Mesendoderm (in vitro differentiated cells): ENCODE data around the gene CAND2.

ENCODE experiments used
- DNase-seq: peaks from one replicate; pipeline ENCODE4 v3.0.0; 2013
- H2AK5ac ChIP-seq: 2 replicates; pipeline ENCODE4 v1.6.1; 2013; ENCODE audit warnings: low read length, inconsistent platforms
- H2BK120ac ChIP-seq: 2 replicates; pipeline ENCODE4 v1.6.1; 2013; ENCODE audit warnings: low read depth, mild to moderate bottlenecking, low read length, moderate library complexity, mixed read lengths
- H2BK15ac ChIP-seq: replicated peaks from 2 replicates; pipeline ENCODE4 v1.6.1; 2013; ENCODE audit warnings: low read depth, mild to moderate bottlenecking, moderate library complexity
- H2BK5ac ChIP-seq: 2 replicates; pipeline ENCODE4 v1.6.1; 2013; ENCODE audit warnings: low read length, inconsistent platforms
- H3K18ac ChIP-seq: 2 replicates; pipeline ENCODE4 v1.6.1; 2013; ENCODE audit warnings: mild to moderate bottlenecking, low read length, mixed read lengths
- H3K23ac ChIP-seq: one replicate; pipeline ENCODE4 v1.6.1; 2013; ENCODE audit warnings: low read length
- H3K27ac ChIP-seq: 2 replicates; pipeline ENCODE4 v1.5.1; 2013; ENCODE audit warnings: low read depth, mild to moderate bottlenecking, inconsistent platforms, low read length, moderate library complexity
- H3K27me3 ChIP-seq: 2 replicates; pipeline ENCODE4 v1.6.1; 2013; ENCODE audit warnings: low read length, control low read depth, mild to moderate bottlenecking, inconsistent platforms; ENCODE audit not compliant: insufficient read depth, poor library complexity
- H3K36me3 ChIP-seq: 2 replicates; pipeline ENCODE4 v1.6.1; 2013; ENCODE audit warnings: low read length, inconsistent platforms; ENCODE audit not compliant: control insufficient read depth, insufficient read depth
- H3K4ac ChIP-seq: one replicate; pipeline ENCODE4 v1.6.1; 2013; ENCODE audit warnings: low read depth, mild to moderate bottlenecking, low read length, moderate library complexity
- H3K4me1 ChIP-seq: 2 replicates; pipeline ENCODE4 v1.6.1; 2013; ENCODE audit warnings: low read depth, low read length, inconsistent platforms; ENCODE audit not compliant: control insufficient read depth
- H3K4me2 ChIP-seq: 2 replicates; pipeline ENCODE4 v1.6.1; 2013; ENCODE audit warnings: low read length
- H3K4me3 ChIP-seq: 2 replicates; pipeline ENCODE4 v1.5.1; 2013; ENCODE audit warnings: mild to moderate bottlenecking, low read length
- H3K56ac ChIP-seq: one replicate; pipeline ENCODE4 v1.6.1; 2013; ENCODE audit warnings: low read length
- H3K79me1 ChIP-seq: 2 replicates; pipeline ENCODE4 v1.6.1; 2013; ENCODE audit warnings: low read length, inconsistent platforms
- H3K79me2 ChIP-seq: 2 replicates; pipeline ENCODE4 v1.6.1; 2013; ENCODE audit warnings: mild to moderate bottlenecking, low read length; ENCODE audit not compliant: control insufficient read depth, insufficient read depth
- H3K9ac ChIP-seq: 2 replicates; pipeline ENCODE4 v1.6.1; 2013; ENCODE audit warnings: low read length, inconsistent platforms
- H4K5ac ChIP-seq: one replicate; pipeline ENCODE4 v1.6.1; 2013; ENCODE audit warnings: low read length
- H4K8ac ChIP-seq: one replicate; pipeline ENCODE4 v1.6.1; 2013; ENCODE audit warnings: low read depth, mild to moderate bottlenecking, control low read depth, low read length, moderate library complexity
- WGBS: extraction: QIAGEN DNeasy Blood & Tissue Kit; methylation state at CpG from one replicate; pipeline ENCODE4 v1.1.7; 2013; ENCODE audit warnings: low lambda C conversion rate, missing lambda C conversion rate; ENCODE audit not compliant: insufficient coverage; ENCODE audit errors: extremely low coverage; 5-methylcytosine and 5-hydroxymethylcytosine counted together

CAND2 gene

DNA sequence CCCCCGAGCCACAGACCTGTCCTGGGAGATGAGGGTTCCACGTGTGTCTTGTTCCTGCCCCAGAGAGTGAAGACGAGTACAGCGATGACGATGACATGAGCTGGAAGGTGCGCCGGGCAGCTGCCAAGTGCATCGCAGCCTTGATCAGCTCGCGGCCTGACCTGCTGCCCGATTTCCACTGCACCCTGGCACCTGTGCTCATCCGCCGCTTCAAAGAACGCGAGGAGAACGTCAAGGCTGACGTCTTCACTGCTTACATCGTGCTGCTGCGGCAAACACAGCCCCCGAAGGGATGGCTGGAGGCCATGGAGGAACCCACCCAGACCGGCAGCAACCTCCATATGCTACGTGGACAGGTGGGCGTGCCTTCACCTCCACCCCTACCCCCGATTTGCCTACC lies 18.6 kb downstream of the CAND2 start:
- H3K27ac ChIP-seq = no peak overlapping the region
- no peak overlapping the region for H2BK5ac ChIP-seq
- H3K27me3 ChIP-seq = no peaks in the 10 kb centered on the region
- H3K4ac ChIP-seq = no peak overlapping the region
- no peak overlapping the region for H3K9ac ChIP-seq
- DNase-seq = no peak
- no peak overlapping the region for H3K18ac ChIP-seq
- H3K79me2 ChIP-seq = no peaks in the 10 kb centered on the region
- H3K23ac ChIP-seq = no peak overlapping the region
- no peak overlapping the region for H2BK120ac ChIP-seq
- H3K4me2 ChIP-seq = no peak overlapping the region
- no peak overlapping the region for H4K5ac ChIP-seq
- H3K56ac ChIP-seq = no peak overlapping the region
- peaks cover 1% of the 10 kb centered on the region for H3K4me1 ChIP-seq
- no CpG with 5 or more reads among the region's 24 CpGs for WGBS
- H3K79me1 ChIP-seq = no peaks in the 10 kb centered on the region
- H3K4me3 ChIP-seq = no peak overlapping the region
- no peak overlapping the region for H2BK15ac ChIP-seq
- no peak overlapping the region for H4K8ac ChIP-seq
- no peaks in the 10 kb centered on the region for H3K36me3 ChIP-seq
- no peak overlapping the region for H2AK5ac ChIP-seq

DNA sequence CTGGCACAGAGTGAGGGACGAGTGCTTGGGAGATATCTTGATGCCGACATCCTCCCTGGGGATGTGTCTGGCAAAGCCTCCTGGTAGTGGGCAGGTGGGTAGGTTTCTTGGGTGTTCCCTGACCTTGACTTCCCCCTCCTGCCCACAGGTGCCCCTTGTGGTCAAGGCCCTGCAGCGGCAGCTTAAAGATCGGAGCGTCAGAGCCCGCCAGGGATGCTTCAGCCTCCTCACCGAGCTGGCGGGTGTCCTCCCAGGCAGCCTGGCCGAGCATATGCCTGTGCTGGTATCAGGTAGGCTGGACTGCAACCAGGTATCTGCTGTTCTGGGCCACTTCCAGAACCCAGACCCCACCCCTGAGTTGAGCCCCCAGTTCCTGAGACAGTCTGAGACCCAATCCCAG lies 19.2 kb downstream of the CAND2 start:
- no peak overlapping the region for H2BK15ac ChIP-seq
- no peak overlapping the region for H3K4me2 ChIP-seq
- no peak overlapping the region for H3K4ac ChIP-seq
- no peak overlapping the region for H2BK5ac ChIP-seq
- no peak overlapping the region for H3K9ac ChIP-seq
- no peak for DNase-seq
- no peak overlapping the region for H2AK5ac ChIP-seq
- H4K8ac ChIP-seq = no peak overlapping the region
- no peak overlapping the region for H3K27ac ChIP-seq
- no peak overlapping the region for H4K5ac ChIP-seq
- H3K4me3 ChIP-seq = no peak overlapping the region
- no peaks in the 10 kb centered on the region for H3K79me2 ChIP-seq
- H2BK120ac ChIP-seq = no peak overlapping the region
- no peaks in the 10 kb centered on the region for H3K36me3 ChIP-seq
- H3K18ac ChIP-seq = no peak overlapping the region
- no CpG with 5 or more reads among the region's 9 CpGs for WGBS
- no peaks in the 10 kb centered on the region for H3K4me1 ChIP-seq
- no peaks in the 10 kb centered on the region for H3K79me1 ChIP-seq
- H3K56ac ChIP-seq = no peak overlapping the region
- no peaks in the 10 kb centered on the region for H3K27me3 ChIP-seq
- H3K23ac ChIP-seq = no peak overlapping the region

DNA sequence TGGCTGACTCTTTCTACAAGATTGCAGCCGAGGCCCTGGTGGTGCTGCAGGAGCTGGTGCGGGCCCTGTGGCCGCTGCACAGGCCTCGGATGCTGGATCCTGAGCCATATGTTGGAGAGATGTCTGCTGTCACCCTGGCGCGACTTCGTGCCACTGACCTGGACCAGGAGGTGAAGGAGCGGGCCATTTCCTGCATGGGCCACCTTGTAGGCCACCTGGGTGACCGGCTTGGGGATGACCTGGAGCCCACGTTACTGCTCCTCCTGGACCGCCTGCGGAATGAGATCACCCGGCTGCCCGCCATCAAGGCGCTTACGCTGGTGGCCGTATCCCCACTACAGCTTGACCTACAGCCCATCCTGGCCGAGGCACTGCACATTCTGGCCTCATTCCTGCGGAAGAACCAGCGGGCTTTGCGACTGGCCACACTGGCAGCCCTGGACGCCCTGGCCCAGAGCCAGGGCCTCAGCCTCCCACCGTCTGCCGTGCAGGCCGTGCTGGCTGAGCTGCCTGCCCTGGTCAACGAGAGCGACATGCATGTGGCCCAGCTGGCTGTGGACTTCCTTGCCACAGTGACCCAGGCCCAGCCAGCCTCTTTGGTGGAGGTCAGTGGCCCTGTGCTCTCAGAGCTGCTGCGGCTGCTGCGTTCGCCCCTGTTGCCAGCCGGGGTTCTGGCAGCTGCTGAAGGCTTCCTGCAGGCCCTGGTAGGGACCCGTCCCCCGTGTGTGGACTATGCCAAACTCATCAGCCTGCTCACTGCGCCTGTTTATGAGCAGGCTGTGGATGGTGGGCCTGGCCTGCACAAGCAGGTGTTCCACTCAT lies 20.3 kb downstream of the CAND2 start:
- H3K27me3 ChIP-seq = no peaks in the 10 kb centered on the region
- no peak overlapping the region for H3K9ac ChIP-seq
- H3K56ac ChIP-seq = no peak overlapping the region
- H3K4me3 ChIP-seq = no peak overlapping the region
- no peak overlapping the region for H2BK15ac ChIP-seq
- no peak overlapping the region for H3K23ac ChIP-seq
- H3K79me1 ChIP-seq = no peaks in the 10 kb centered on the region
- no CpG with 5 or more reads among the region's 34 CpGs for WGBS
- no peaks in the 10 kb centered on the region for H3K36me3 ChIP-seq
- no peak overlapping the region for H3K18ac ChIP-seq
- H3K4me1 ChIP-seq = no peaks in the 10 kb centered on the region
- no peak overlapping the region for H4K8ac ChIP-seq
- no peak for DNase-seq
- H3K79me2 ChIP-seq = no peaks in the 10 kb centered on the region
- no peak overlapping the region for H2BK120ac ChIP-seq
- no peak overlapping the region for H3K4me2 ChIP-seq
- no peak overlapping the region for H2BK5ac ChIP-seq
- no peak overlapping the region for H3K4ac ChIP-seq
- H3K27ac ChIP-seq = no peak overlapping the region
- H2AK5ac ChIP-seq = no peak overlapping the region
- H4K5ac ChIP-seq = no peak overlapping the region

DNA sequence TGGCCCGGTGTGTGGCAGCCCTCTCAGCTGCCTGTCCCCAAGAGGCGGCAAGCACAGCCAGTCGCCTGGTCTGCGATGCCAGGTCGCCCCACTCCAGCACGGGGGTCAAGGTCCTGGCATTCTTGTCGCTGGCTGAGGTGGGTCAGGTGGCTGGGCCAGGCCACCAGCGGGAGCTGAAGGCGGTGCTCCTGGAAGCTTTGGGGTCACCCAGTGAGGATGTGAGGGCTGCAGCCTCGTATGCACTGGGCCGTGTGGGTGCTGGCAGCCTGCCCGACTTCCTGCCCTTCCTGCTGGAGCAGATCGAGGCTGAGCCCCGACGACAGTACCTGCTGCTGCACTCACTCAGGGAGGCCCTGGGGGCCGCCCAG lies 20.8 kb downstream of the CAND2 start:
- H3K4ac ChIP-seq = no peak overlapping the region
- H2BK120ac ChIP-seq = no peak overlapping the region
- H3K9ac ChIP-seq = no peak overlapping the region
- H4K8ac ChIP-seq = no peak overlapping the region
- H3K23ac ChIP-seq = no peak overlapping the region
- no peak overlapping the region for H3K27ac ChIP-seq
- H4K5ac ChIP-seq = no peak overlapping the region
- WGBS = no CpG with 5 or more reads among the region's 16 CpGs
- no peak overlapping the region for H2AK5ac ChIP-seq
- H2BK5ac ChIP-seq = no peak overlapping the region
- no peaks in the 10 kb centered on the region for H3K36me3 ChIP-seq
- no peak overlapping the region for H3K4me2 ChIP-seq
- H3K79me1 ChIP-seq = no peaks in the 10 kb centered on the region
- no peak overlapping the region for H2BK15ac ChIP-seq
- H3K4me1 ChIP-seq = no peaks in the 10 kb centered on the region
- H3K4me3 ChIP-seq = no peak overlapping the region
- DNase-seq = no peak
- H3K27me3 ChIP-seq = no peaks in the 10 kb centered on the region
- no peak overlapping the region for H3K56ac ChIP-seq
- no peak overlapping the region for H3K18ac ChIP-seq
- H3K79me2 ChIP-seq = no peaks in the 10 kb centered on the region

DNA sequence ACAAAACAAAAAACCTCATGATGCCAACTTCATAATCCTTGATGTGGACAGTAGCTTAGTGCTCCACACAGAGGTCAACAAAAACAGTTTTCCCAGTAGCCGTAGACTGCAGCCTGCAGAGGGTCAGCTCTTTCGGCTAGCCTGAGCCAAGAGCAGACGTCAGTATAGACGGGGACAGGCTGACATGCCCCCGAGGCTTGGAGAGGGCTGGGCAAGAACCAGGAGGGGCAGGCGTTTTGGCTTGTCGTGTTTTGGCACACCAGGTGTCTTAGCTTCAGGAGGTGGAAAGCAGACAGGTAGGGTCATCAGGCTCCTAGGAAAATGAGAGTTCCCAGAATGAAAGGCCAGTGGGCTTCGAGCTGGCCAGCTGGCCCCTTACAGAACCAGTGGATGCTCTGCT lies 21.8 kb downstream of the CAND2 start:
- Histone ChIP-seq H3K79me1 (no peaks in the 10 kb centered on the region), H3K9ac (no peak overlapping the region), H3K4me3 (no peak overlapping the region)

DNA sequence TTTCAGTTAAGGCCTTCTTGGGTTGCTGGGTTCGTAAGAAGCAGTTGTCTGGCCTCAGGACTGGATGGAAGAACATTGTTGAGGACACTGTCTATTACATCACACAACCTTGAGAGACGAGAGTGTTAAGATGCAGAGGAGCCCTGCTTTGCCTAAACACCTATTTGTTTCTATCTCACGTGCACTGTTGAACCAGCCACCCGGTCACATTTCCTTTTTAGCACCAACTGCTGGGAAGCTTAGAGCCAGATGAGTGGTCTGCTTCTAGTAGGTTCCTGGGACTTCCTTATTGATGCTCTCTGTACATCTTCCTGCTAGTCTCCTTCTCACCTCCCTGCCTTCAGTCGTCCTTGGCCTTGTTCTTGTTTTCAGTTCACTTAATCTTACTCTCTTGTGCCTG lies 22.3 kb downstream of the CAND2 start:
- no peak overlapping the region for H4K8ac ChIP-seq
- H2BK15ac ChIP-seq = no peak overlapping the region
- no peak overlapping the region for H3K4me3 ChIP-seq
- no peak overlapping the region for H2BK5ac ChIP-seq
- H3K9ac ChIP-seq = no peak overlapping the region
- H3K79me2 ChIP-seq = no peaks in the 10 kb centered on the region
- no peaks in the 10 kb centered on the region for H3K79me1 ChIP-seq
- no peak overlapping the region for H3K23ac ChIP-seq
- no CpG with 5 or more reads among the region's 5 CpGs for WGBS
- no peak overlapping the region for H2BK120ac ChIP-seq
- H3K4ac ChIP-seq = no peak overlapping the region
- no peak overlapping the region for H3K27ac ChIP-seq
- no peaks in the 10 kb centered on the region for H3K27me3 ChIP-seq
- H3K4me1 ChIP-seq = no peaks in the 10 kb centered on the region
- H4K5ac ChIP-seq = no peak overlapping the region
- no peaks in the 10 kb centered on the region for H3K36me3 ChIP-seq
- no peak for DNase-seq
- no peak overlapping the region for H3K4me2 ChIP-seq
- H3K18ac ChIP-seq = no peak overlapping the region
- no peak overlapping the region for H3K56ac ChIP-seq
- no peak overlapping the region for H2AK5ac ChIP-seq

More for the DNA sequence above, 21.8 kb downstream of the CAND2 start:
- Histone ChIP-seq H3K18ac (no peak overlapping the region), H3K4ac (no peak overlapping the region), H2BK15ac (no peak overlapping the region), H3K36me3 (no peaks in the 10 kb centered on the region), H4K8ac (no peak overlapping the region), H2AK5ac (no peak overlapping the region), H2BK120ac (no peak overlapping the region), H3K4me2 (no peak overlapping the region), H3K27ac (no peak overlapping the region), H3K79me2 (no peaks in the 10 kb centered on the region), H3K56ac (no peak overlapping the region), H3K4me1 (no peaks in the 10 kb centered on the region), H2BK5ac (no peak overlapping the region), H4K5ac (no peak overlapping the region), H3K23ac (no peak overlapping the region), H3K27me3 (no peaks in the 10 kb centered on the region)
- DNase-seq = no peak
- WGBS = no CpG with 5 or more reads among the region's 8 CpGs
